Measurements from ENCODE around the gene CRKL. TPM values are rescaled to one million over a fixed set of nuclear protein-coding genes. Genes with fewer than 3 reads are reported as not detected.

CRKL gene
- total RNA-seq, 4 donors from 2014 or later, result 29.4 to 74.2 (median 57.6) TPM

- Histone ChIP-seq H3K36me3 (no peaks in the 10 kb centered on the region), H3K4me1 (no peaks in the 10 kb centered on the region), H3K9me3 (no peaks in the 10 kb centered on the region), H3K27ac (no peak overlapping the region), H3K27me3 (no peaks in the 10 kb centered on the region), H3K4me3 (no peak overlapping the region)
- TF ChIP-seq CTCF (IDR thresholded peaks at IDR 0.05) (no peak), POLR2A (IDR thresholded peaks at IDR 0.05) (no peak)
- intact Hi-C loops (cut with DNase I; ENCODE audit: low total_unique reads), result no loop called here
- no peak for DNase-seq
These were observed 73.3 kb downstream of the CRKL start for GRCh38 chr22:20990184-20991180.

GRCh38 chr22:20991252-20992055, 74.2 kb downstream of the CRKL start:
- TF ChIP-seq CTCF (IDR thresholded peaks at IDR 0.05), result no peak
- intact Hi-C loops (cut with DNase I; ENCODE audit: low total_unique reads), result no loop called here
- Histone ChIP-seq H3K9me3 (no peaks in the 10 kb centered on the region), H3K36me3 (no peaks in the 10 kb centered on the region), H3K4me1 (no peaks in the 10 kb centered on the region), H3K4me3 (no peak overlapping the region), H3K27ac (no peak overlapping the region), H3K27me3 (no peaks in the 10 kb centered on the region)
- DNase-seq, result no peak

GRCh38 chr22:20992056-20992442, 74.8 kb downstream of the CRKL start:
- no peak overlapping the region for H3K4me3 ChIP-seq
- no peaks in the 10 kb centered on the region for H3K9me3 ChIP-seq
- H3K27ac ChIP-seq, result no peak overlapping the region
- no peaks in the 10 kb centered on the region for H3K4me1 ChIP-seq
- no peak for DNase-seq
- no peaks in the 10 kb centered on the region for H3K36me3 ChIP-seq
- TF ChIP-seq CTCF (IDR thresholded peaks at IDR 0.05) (no peak), POLR2A (IDR thresholded peaks at IDR 0.05) (no peak)
- intact Hi-C loops (cut with DNase I; ENCODE audit: low total_unique reads), result no loop called here
- H3K27me3 ChIP-seq, result no peaks in the 10 kb centered on the region

GRCh38 chr22:20992456-20993303, 75.5 kb downstream of the CRKL start:
- TF ChIP-seq CTCF (IDR thresholded peaks at IDR 0.05) (no peak), POLR2A (IDR thresholded peaks at IDR 0.05) (no peak)
- Histone ChIP-seq H3K4me3 (no peak overlapping the region), H3K27ac (no peak overlapping the region), H3K9me3 (no peaks in the 10 kb centered on the region), H3K27me3 (no peaks in the 10 kb centered on the region), H3K4me1 (no peaks in the 10 kb centered on the region), H3K36me3 (no peaks in the 10 kb centered on the region)
- intact Hi-C loops (cut with DNase I; ENCODE audit: low total_unique reads), result no loop called here
- no peak for DNase-seq
